ENCODE data around the gene TGFBI.
"Not testable (repeated sequence)": the region's sequence is repeated elsewhere in the genome, so short reads cannot be mapped to it uniquely, and the experiment has no call there.

Gene TGFBI

DNA sequence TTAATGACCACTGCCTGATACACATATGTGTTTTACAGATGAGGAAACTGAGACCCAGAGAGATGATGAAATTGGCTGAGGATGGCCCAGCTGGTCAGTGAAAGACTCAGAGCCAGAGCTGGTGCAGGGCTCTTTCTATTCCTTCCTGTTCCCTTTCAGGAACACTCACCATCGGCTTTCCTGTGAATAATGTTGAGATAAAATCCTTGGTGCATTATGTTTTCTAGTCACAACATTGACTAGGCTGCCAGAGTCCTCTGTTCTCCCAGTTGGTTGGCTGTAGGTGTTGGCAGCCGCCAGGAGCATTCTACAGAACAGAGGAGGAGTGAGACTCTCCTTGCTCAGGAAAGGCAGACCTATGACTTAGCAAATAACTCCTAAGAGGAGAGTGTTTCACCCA lies 14.8 kb downstream of the TGFBI start:
- Histone ChIP-seq H3F3A (ENCODE audit: insufficient read depth) (no peaks in the 10 kb centered on the region), H3K36me3 (ENCODE audit: low read length) (no peaks in the 10 kb centered on the region), H2AFZ (ENCODE audit: low read depth, low read length, severe bottlenecking) (no peak overlapping the region), H3K9me2 (replicated peaks; ENCODE audit: insufficient read depth, low read length) (no peaks in the 10 kb centered on the region), H4K20me1 (ENCODE audit: low read depth, low read length) (no peaks in the 10 kb centered on the region), H3K27me3 (ENCODE audit: low read length) (no peaks in the 10 kb centered on the region), H3K4me3 (ENCODE audit: insufficient read depth, low read length, poor library complexity, severe bottlenecking) (no peak overlapping the region), H3K4me2 (ENCODE audit: low read depth, low read length, poor library complexity, severe bottlenecking) (no peak overlapping the region), H3K9ac (ENCODE audit: low read length) (no peak overlapping the region), H3K79me2 (ENCODE audit: insufficient read depth, low read length) (no peaks in the 10 kb centered on the region), H3K9me3 (ENCODE audit: insufficient read depth, low read length) (no peaks in the 10 kb centered on the region), H3K27ac (ENCODE audit: low read depth, low read length) (no peak overlapping the region)
- no peak for TF ChIP-seq EZH2phosphoT487 (conservative IDR thresholded peaks at IDR 0.05; ENCODE audit: low read length)
- TF ChIP-seq, protein P1, sequence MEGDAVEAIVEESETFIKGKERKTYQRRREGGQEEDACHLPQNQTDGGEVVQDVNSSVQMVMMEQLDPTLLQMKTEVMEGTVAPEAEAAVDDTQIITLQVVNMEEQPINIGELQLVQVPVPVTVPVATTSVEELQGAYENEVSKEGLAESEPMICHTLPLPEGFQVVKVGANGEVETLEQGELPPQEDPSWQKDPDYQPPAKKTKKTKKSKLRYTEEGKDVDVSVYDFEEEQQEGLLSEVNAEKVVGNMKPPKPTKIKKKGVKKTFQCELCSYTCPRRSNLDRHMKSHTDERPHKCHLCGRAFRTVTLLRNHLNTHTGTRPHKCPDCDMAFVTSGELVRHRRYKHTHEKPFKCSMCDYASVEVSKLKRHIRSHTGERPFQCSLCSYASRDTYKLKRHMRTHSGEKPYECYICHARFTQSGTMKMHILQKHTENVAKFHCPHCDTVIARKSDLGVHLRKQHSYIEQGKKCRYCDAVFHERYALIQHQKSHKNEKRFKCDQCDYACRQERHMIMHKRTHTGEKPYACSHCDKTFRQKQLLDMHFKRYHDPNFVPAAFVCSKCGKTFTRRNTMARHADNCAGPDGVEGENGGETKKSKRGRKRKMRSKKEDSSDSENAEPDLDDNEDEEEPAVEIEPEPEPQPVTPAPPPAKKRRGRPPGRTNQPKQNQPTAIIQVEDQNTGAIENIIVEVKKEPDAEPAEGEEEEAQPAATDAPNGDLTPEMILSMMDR (IDR thresholded peaks at IDR 0.05; ENCODE audit: insufficient read depth, low read length, poor library complexity, severe bottlenecking): no peak

DNA sequence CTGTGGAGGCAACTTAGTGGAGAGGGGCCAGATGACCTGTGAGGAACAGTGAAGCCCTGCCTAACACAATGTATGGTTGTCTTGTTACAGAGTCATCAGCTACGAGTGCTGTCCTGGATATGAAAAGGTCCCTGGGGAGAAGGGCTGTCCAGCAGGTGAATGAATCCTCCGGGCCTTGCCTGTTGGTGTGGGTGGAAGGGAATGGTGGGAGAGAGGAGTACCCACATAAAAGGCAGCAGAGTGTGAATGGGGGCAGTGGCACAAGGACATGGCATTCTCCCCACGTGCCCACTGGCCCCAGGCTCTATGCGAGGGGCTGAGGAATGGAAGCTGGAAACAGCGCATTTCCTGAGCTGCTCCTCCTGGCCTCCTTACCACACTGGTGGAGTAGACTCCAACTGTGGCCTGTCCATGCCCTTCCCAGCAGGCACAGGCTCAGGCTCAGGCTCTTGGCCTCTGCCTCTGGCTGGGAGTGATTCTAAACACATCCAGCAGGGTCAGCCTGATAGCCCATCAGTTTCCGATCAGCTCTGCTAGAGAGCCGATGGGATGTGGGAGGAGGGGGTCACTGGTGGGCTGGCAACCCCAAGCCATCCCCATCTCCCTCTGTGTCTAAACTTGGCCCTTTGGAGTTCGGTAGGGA lies 15.3 kb downstream of the TGFBI start:
- H3K9ac ChIP-seq (ENCODE audit: low read length): no peak overlapping the region
- no peak overlapping the region for H3K4me3 ChIP-seq (ENCODE audit: insufficient read depth, low read length, poor library complexity, severe bottlenecking)

DNA sequence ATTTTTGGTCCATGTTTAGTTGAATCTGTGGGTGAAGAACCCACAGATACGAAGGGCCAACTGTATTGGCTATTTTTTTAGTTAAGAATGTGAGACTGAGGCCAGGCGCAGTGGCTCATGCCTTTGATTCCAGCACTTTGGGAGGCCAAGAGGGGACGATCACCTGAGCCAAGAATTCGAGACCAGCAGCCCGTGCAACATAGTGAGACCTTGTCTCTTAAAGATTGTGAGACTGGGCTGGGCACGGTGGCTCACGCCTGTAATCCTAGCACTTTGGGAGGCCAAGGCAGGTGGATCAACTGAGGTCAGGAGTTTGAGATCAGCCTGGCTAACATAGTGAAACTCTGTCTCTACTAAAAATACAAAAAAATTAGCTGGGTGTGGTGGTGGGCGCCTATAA lies 16.2 kb downstream of the TGFBI start:
- H3F3A ChIP-seq (ENCODE audit: insufficient read depth); H3K9me2 ChIP-seq (replicated peaks; ENCODE audit: insufficient read depth, low read length); H3K36me3 ChIP-seq (ENCODE audit: low read length); H2AFZ ChIP-seq (ENCODE audit: low read depth, low read length, severe bottlenecking); H3K4me3 ChIP-seq (ENCODE audit: insufficient read depth, low read length, poor library complexity, severe bottlenecking); H3K9me3 ChIP-seq (ENCODE audit: insufficient read depth, low read length); H3K79me2 ChIP-seq (ENCODE audit: insufficient read depth, low read length); H3K27me3 ChIP-seq (ENCODE audit: low read length); H4K20me1 ChIP-seq (ENCODE audit: low read depth, low read length); H3K27ac ChIP-seq (ENCODE audit: low read depth, low read length); H3K9ac ChIP-seq (ENCODE audit: low read length); H3K4me2 ChIP-seq (ENCODE audit: low read depth, low read length, poor library complexity, severe bottlenecking): not testable (repeated sequence)

More for the DNA sequence above, 15.3 kb downstream of the TGFBI start:
- no peak for TF ChIP-seq EZH2phosphoT487 (conservative IDR thresholded peaks at IDR 0.05; ENCODE audit: low read length)
- TF ChIP-seq, protein P1 (IDR thresholded peaks at IDR 0.05; ENCODE audit: insufficient read depth, low read length, poor library complexity, severe bottlenecking): no peak
- H3K79me2 ChIP-seq (ENCODE audit: insufficient read depth, low read length): no peaks in the 10 kb centered on the region
- no peaks in the 10 kb centered on the region for H3K9me2 ChIP-seq (replicated peaks; ENCODE audit: insufficient read depth, low read length)
- no peaks in the 10 kb centered on the region for H3K9me3 ChIP-seq (ENCODE audit: insufficient read depth, low read length)
- no peaks in the 10 kb centered on the region for H3K27me3 ChIP-seq (ENCODE audit: low read length)
- H3K36me3 ChIP-seq (ENCODE audit: low read length): no peaks in the 10 kb centered on the region
- H2AFZ ChIP-seq (ENCODE audit: low read depth, low read length, severe bottlenecking): no peak overlapping the region
- H3F3A ChIP-seq (ENCODE audit: insufficient read depth): no peaks in the 10 kb centered on the region
- no peak overlapping the region for H3K4me2 ChIP-seq (ENCODE audit: low read depth, low read length, poor library complexity, severe bottlenecking)
- no peak overlapping the region for H3K27ac ChIP-seq (ENCODE audit: low read depth, low read length)
- H4K20me1 ChIP-seq (ENCODE audit: low read depth, low read length): no peaks in the 10 kb centered on the region

DNA sequence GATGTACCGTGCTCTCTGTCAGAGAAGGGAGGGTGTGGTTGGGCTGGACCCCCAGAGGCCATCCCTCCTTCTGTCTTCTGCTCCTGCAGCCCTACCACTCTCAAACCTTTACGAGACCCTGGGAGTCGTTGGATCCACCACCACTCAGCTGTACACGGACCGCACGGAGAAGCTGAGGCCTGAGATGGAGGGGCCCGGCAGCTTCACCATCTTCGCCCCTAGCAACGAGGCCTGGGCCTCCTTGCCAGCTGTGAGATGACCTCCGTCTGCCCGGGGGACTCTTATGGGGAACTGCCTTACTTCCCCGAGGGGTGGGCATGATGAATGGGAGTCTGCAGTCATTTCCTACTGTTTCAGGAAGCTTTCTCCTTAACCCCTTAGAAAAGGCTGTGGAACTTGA lies 17.5 kb downstream of the TGFBI start:
- TF ChIP-seq, protein P1 (IDR thresholded peaks at IDR 0.05; ENCODE audit: insufficient read depth, low read length, poor library complexity, severe bottlenecking): no peak
- TF ChIP-seq EZH2phosphoT487 (conservative IDR thresholded peaks at IDR 0.05; ENCODE audit: low read length): no peak
- Histone ChIP-seq H3K9me2 (replicated peaks; ENCODE audit: insufficient read depth, low read length) (no peaks in the 10 kb centered on the region), H4K20me1 (ENCODE audit: low read depth, low read length) (no peaks in the 10 kb centered on the region), H3K4me3 (ENCODE audit: insufficient read depth, low read length, poor library complexity, severe bottlenecking) (no peak overlapping the region), H3K36me3 (ENCODE audit: low read length) (no peaks in the 10 kb centered on the region), H3K9ac (ENCODE audit: low read length) (no peak overlapping the region), H3K4me2 (ENCODE audit: low read depth, low read length, poor library complexity, severe bottlenecking) (no peak overlapping the region), H3K27me3 (ENCODE audit: low read length) (no peaks in the 10 kb centered on the region), H3F3A (ENCODE audit: insufficient read depth) (no peaks in the 10 kb centered on the region), H3K9me3 (ENCODE audit: insufficient read depth, low read length) (no peaks in the 10 kb centered on the region), H3K27ac (ENCODE audit: low read depth, low read length) (no peak overlapping the region), H3K79me2 (ENCODE audit: insufficient read depth, low read length) (no peaks in the 10 kb centered on the region), H2AFZ (ENCODE audit: low read depth, low read length, severe bottlenecking) (no peak overlapping the region)

Measured in SU-DHL-6 (cell line).